ENCODE measurements around the gene ING5. TPM values are rescaled to one million over a fixed set of nuclear protein-coding genes. Genes with fewer than 3 reads are reported as not detected.

ING5 gene
- total RNA-seq, 2 experiments from 2014 or later: 65.4 to 90.9 TPM

- Histone ChIP-seq H3K36me3 (ENCODE audit: insufficient read depth, low read length) (peaks cover 63% of the 10 kb centered on the region), H2AFZ (ENCODE audit: low read length) (no peak overlapping the region), H3K9me3 (ENCODE audit: low read length) (no peaks in the 10 kb centered on the region), H3K27ac (ENCODE audit: low read depth, low read length, poor library complexity, severe bottlenecking) (no peak overlapping the region), H3K4me1 (ENCODE audit: insufficient read depth, low read length, poor library complexity, severe bottlenecking) (peaks cover 12% of the 10 kb centered on the region), H3K9me2 (ENCODE audit: insufficient read depth, low read length) (no peaks in the 10 kb centered on the region), H3K4me3 (ENCODE audit: low read depth, low read length, poor library complexity, severe bottlenecking) (no peak overlapping the region), H3K79me2 (ENCODE audit: insufficient read depth, low read depth, low read length) (peaks cover 26% of the 10 kb centered on the region), H4K20me1 (ENCODE audit: insufficient read depth, low read length) (no peaks in the 10 kb centered on the region), H3K4me2 (ENCODE audit: low read length) (no peak overlapping the region)
- ChIA-PET CTCF (ENCODE audit: unreplicated experiment) (no interaction called here), POLR2A (no interaction called here)
- no peak for DNase-seq (ENCODE audit: low spot score)
- no TSS peak for BruUV-seq (replicated peaks)
- intact Hi-C loops (cut with micrococcal nuclease; ENCODE audit: unreplicated experiment): no loop called here
- no peak for TF ChIP-seq CTCF (conservative IDR thresholded peaks at IDR 0.05; ENCODE audit: low read length)
- TF ChIP-seq EZH2phosphoT487 (IDR thresholded peaks at IDR 0.05; ENCODE audit: borderline replicate concordance, low read depth, low read length): no peak
These were observed 11.6 kb upstream of the ING5 start for GRCh38 chr2:241690202-241690717.

- no peaks in the 10 kb centered on the region for H3K9me3 ChIP-seq (ENCODE audit: low read length)
- no peaks in the 10 kb centered on the region for H4K20me1 ChIP-seq (ENCODE audit: insufficient read depth, low read length)
- peaks cover 11% of the 10 kb centered on the region for H3K79me2 ChIP-seq (ENCODE audit: insufficient read depth, low read depth, low read length)
- no peak overlapping the region for H3K4me3 ChIP-seq (ENCODE audit: low read depth, low read length, poor library complexity, severe bottlenecking)
- BruUV-seq (replicated peaks): no TSS peak
- H3K27ac ChIP-seq (ENCODE audit: low read depth, low read length, poor library complexity, severe bottlenecking): no peak overlapping the region
- H2AFZ ChIP-seq (ENCODE audit: low read length): no peak overlapping the region
- intact Hi-C loops (cut with micrococcal nuclease; ENCODE audit: unreplicated experiment): no loop called here
- DNase-seq (ENCODE audit: low spot score): no peak
- no peaks in the 10 kb centered on the region for H3K9me2 ChIP-seq (ENCODE audit: insufficient read depth, low read length)
- peaks cover 65% of the 10 kb centered on the region for H3K36me3 ChIP-seq (ENCODE audit: insufficient read depth, low read length)
- CTCF ChIA-PET (ENCODE audit: unreplicated experiment): interaction anchor here (0.6 kb wide), 1 partner anchor 9 kb away, joined by 5 read pairs; no protein-coding TSS in a partner anchor
- H3K4me1 ChIP-seq (ENCODE audit: insufficient read depth, low read length, poor library complexity, severe bottlenecking): peaks cover 7% of the 10 kb centered on the region
- POLR2A ChIA-PET: no interaction called here
- H3K4me2 ChIP-seq (ENCODE audit: low read length): no peak overlapping the region
- TF ChIP-seq CTCF (conservative IDR thresholded peaks at IDR 0.05; ENCODE audit: low read length) (no peak), EZH2phosphoT487 (IDR thresholded peaks at IDR 0.05; ENCODE audit: borderline replicate concordance, low read depth, low read length) (no peak)
These were observed 9.4 kb upstream of the ING5 start for GRCh38 chr2:241692448-241692847.

- POLR2A ChIA-PET: interaction anchor here (0.7 kb wide), 1 partner anchor 9 kb away, joined by 3 read pairs; the partner anchor contains the start of gene DTYMK
- no peak overlapping the region for H3K4me2 ChIP-seq (ENCODE audit: low read length)
- BruUV-seq (replicated peaks): no TSS peak
These were observed 6.2 kb upstream of the ING5 start for GRCh38 chr2:241695651-241696050.

More at GRCh38 chr2:241695651-241696050, 6.2 kb upstream of the ING5 start:
- H3K9me3 ChIP-seq (ENCODE audit: low read length): no peaks in the 10 kb centered on the region
- TF ChIP-seq CTCF (conservative IDR thresholded peaks at IDR 0.05; ENCODE audit: low read length) (no peak), EZH2phosphoT487 (IDR thresholded peaks at IDR 0.05; ENCODE audit: borderline replicate concordance, low read depth, low read length) (no peak)
- CTCF ChIA-PET (ENCODE audit: unreplicated experiment): no interaction called here
- no peak overlapping the region for H3K4me3 ChIP-seq (ENCODE audit: low read depth, low read length, poor library complexity, severe bottlenecking)
- H3K4me1 ChIP-seq (ENCODE audit: insufficient read depth, low read length, poor library complexity, severe bottlenecking): peaks cover 17% of the 10 kb centered on the region
- H3K27ac ChIP-seq (ENCODE audit: low read depth, low read length, poor library complexity, severe bottlenecking): no peak overlapping the region
- H3K9me2 ChIP-seq (ENCODE audit: insufficient read depth, low read length): no peaks in the 10 kb centered on the region
- peaks cover 3% of the 10 kb centered on the region; the same call in 1 of the 2 replicates for H3K79me2 ChIP-seq (ENCODE audit: insufficient read depth, low read depth, low read length)
- no peak overlapping the region for H2AFZ ChIP-seq (ENCODE audit: low read length)
- H3K36me3 ChIP-seq (ENCODE audit: insufficient read depth, low read length): peaks cover 50% of the 10 kb centered on the region
- intact Hi-C loops (cut with micrococcal nuclease; ENCODE audit: unreplicated experiment): no loop called here
- no peaks in the 10 kb centered on the region for H4K20me1 ChIP-seq (ENCODE audit: insufficient read depth, low read length)
- no peak for DNase-seq (ENCODE audit: low spot score)

Measured in OCI-LY7 (cell line).